CD4-positive, alpha-beta T cell treated with Interleukin-12 subunit alpha and Interleukin-12 subunit beta, for 1 hour (primary cell): ENCODE measurements around the gene CDCP1.
"Not testable (repeated sequence)": the region's sequence is repeated elsewhere in the genome, so short reads cannot be mapped to it uniquely, and the experiment has no call there.

Source experiments
- DNase-seq: peaks from one replicate; pipeline ENCODE4 v3.0.0-alpha.2; 2020

Gene CDCP1

GRCh38 chr3:45082142-45082538 is 64.0 kb downstream of the CDCP1 start:
- DNase-seq: no peak

GRCh38 chr3:45081506-45082141 is 64.6 kb downstream of the CDCP1 start:
- DNase-seq: no peak

- no peak for DNase-seq
Measured at GRCh38 chr3:45080824-45081223, 65.4 kb downstream of the CDCP1 start.

GRCh38 chr3:45079715-45080114 is 66.5 kb downstream of the CDCP1 start:
- no peak for DNase-seq

- no peak for DNase-seq
Measured at GRCh38 chr3:45078910-45079522, 67.2 kb downstream of the CDCP1 start.

- DNase-seq: not testable (repeated sequence)
Measured at GRCh38 chr3:45078256-45078655, 67.9 kb downstream of the CDCP1 start.

GRCh38 chr3:45075821-45076625 is 70.2 kb downstream of the CDCP1 start:
- no peak for DNase-seq

- no peak for DNase-seq
Measured at GRCh38 chr3:45071075-45071474, 75.1 kb downstream of the CDCP1 start.

GRCh38 chr3:45067941-45068340 is 78.2 kb downstream of the CDCP1 start:
- DNase-seq: no peak

GRCh38 chr3:45067486-45067885 is 78.7 kb downstream of the CDCP1 start:
- no peak for DNase-seq

- DNase-seq: no peak
Measured at GRCh38 chr3:45066109-45066801, 79.9 kb downstream of the CDCP1 start.

GRCh38 chr3:45065373-45065720 is 80.8 kb downstream of the CDCP1 start:
- no peak for DNase-seq

- peak; percentile 16 for DNase-seq
Measured at GRCh38 chr3:45064512-45065372, 81.4 kb downstream of the CDCP1 start.

GRCh38 chr3:45062697-45063070 is 83.5 kb downstream of the CDCP1 start:
- DNase-seq: no peak

GRCh38 chr3:45060165-45060892 is 85.8 kb downstream of the CDCP1 start:
- DNase-seq: no peak

- no peak for DNase-seq
Measured at GRCh38 chr3:45059132-45059531, 87.0 kb downstream of the CDCP1 start.

GRCh38 chr3:45057557-45057956 is 88.6 kb downstream of the CDCP1 start:
- DNase-seq: no peak

- no peak for DNase-seq
Measured at GRCh38 chr3:45056608-45057301, 89.4 kb downstream of the CDCP1 start.

- DNase-seq: no peak
Measured at GRCh38 chr3:45055411-45056143, 90.6 kb downstream of the CDCP1 start.

- DNase-seq: no peak
Measured at GRCh38 chr3:45055032-45055410, 91.2 kb downstream of the CDCP1 start.
